Right lobe of liver (tissue), 4 donors: ENCODE measurements around the gene SEC23IP.

Experiments
- CTCF ChIP-seq, 4 donors: fragments of 200-600 bp in 3 of 4; fragments of 450-650 bp in 1 of 4; IDR thresholded peaks; one replicate each; pipeline versions ENCODE4 v1.5.1 to v1.8.0; 2016 to 2022; ENCODE audit warnings: antibody characterized with exemption in 4 of 4, mild to moderate bottlenecking in 2 of 4
- POLR2A ChIP-seq: fragments of 450-650 bp; IDR thresholded peaks from one replicate; pipeline ENCODE4 v1.6.1; 2017; ENCODE audit warnings: antibody characterized with exemption, mild to moderate bottlenecking
- donor health status: DM: no; HTN: no; CAD: no.
- donor health status: DM: no; HTN: no; CAD: no.
- donor health status: DM: no; HTN: yes; CAD: no.

DNA sequence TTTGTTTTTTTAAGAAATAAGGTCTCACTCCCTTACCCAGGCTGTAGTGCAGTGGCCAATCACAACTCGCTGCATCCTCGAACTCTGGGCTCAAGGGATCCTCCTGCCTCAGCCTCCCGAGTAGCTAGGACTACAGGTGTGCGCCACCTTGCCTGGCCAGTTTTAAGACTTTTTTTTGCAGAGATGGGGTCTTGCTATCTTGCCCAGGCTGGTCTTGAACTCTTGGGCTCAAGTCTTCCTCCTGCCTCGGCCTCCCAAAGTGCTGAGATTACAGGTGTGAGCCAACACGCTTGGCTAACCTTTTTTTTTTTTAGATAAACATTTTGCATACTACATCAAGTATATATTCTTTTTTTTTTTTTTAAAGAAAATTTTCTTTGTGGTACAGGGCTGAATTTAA is 18.2 kb downstream of the SEC23IP start:
- TF ChIP-seq CTCF (IDR thresholded peaks at IDR 0.05) (no peak), POLR2A (no peak)
